HG03139 (cell line): ENCODE measurements around the gene ZNRF3.

Experiments used
- ATAC-seq: cut with Tn5 transposase; IDR thresholded peaks from one replicate; pipeline ENCODE4 v1.9.1; 2021; ENCODE audit not compliant: unreplicated experiment

Gene ZNRF3

DNA sequence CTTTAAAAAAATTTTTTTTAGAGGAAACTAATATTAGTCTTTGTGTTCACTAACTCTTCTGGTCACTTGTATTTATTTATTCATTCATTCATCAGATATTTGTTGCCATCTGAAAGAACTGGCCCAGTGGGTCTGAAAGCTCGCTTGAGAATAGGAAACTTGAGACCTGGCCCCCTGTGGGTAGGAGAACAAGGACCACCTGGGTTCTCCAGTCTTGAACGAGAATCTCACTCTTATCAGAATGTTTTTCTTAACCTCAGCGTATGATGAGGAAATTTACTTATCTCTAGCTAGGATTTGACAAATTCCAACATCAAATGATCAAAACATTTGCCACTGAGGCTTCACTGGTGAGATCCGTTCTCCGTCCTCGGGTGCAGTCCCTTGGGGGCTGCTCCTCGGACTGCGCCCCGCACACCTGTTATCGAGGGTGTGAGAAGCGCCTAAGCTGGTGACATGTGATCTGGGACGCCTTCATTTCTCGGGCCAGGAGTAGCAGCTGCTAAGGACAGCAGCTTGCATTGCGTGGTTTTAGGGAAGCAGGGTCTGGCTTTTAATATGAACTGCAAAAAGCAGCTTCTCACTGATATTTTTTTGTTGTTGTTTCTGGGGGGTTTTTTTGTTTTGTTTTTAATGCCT lies 171.9 kb downstream of the ZNRF3 start:
- ATAC-seq: no peak

DNA sequence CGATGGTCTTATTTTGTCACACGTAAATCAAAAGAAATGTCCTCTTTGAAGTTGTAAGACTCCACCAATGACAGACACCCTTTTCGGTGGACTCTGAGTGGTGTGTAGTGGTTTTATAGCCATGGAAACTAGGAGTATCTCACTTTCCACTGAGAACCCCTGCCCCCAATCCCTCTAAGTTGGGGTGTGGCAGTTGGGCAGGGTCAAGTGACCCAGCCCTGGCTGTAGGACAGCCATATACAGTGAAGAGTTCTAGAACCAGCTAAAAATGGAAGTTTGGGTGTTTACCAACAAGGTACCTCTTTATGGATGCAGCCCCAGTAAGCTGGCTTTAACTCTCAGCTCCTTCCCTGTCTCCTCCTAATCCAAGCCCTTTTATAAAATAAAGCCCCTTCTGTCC lies 173.1 kb downstream of the ZNRF3 start:
- no peak for ATAC-seq

DNA sequence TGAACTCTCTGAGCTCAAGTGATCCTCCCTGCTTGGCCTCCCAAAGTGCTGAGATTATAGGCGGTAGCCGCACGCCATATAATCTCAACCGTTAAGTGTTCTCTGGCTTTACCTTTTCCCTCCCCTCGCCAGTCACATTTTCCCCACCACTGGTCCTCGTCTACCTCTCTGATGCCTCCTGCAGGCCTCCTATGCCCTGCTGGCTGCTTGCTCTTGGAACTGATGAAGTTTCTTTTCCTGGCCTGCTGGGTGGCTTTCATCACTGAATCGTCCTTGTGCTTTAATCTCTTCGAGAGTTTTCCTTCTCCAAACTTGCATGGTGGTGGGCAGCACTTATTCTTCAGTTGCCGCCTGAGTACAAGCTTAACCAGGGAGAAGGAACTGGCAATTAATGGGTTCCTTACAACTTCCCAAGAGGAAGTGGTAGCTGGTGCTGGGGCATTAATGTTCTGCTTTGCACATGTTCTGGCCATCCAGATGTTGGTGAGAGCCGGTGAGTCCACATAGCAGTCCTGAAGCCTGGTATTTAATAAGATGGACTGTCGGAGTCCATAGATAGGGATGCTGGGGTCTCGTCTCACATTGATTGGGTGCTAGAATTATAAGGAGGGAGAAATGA lies 177.0 kb downstream of the ZNRF3 start:
- ATAC-seq: no peak

DNA sequence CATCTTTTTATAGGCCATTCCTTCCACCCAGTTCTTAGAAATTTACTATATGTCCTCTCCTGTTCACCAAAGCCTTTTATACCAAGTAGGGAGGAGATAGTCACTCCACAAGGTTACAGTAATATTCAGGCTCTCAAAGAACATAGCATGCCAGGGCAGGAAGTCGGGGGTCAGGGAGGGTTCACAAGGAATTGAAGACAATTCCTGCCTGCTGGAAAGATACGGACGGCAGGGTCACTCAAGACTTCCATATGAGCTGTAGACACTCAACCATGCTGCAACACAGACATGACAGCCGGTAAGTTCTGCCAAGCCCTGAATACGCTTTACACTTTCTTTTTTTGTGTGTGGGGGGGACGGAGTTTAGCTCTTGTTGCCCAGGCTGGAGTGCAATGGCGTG lies 177.6 kb downstream of the ZNRF3 start:
- ATAC-seq: no peak

DNA sequence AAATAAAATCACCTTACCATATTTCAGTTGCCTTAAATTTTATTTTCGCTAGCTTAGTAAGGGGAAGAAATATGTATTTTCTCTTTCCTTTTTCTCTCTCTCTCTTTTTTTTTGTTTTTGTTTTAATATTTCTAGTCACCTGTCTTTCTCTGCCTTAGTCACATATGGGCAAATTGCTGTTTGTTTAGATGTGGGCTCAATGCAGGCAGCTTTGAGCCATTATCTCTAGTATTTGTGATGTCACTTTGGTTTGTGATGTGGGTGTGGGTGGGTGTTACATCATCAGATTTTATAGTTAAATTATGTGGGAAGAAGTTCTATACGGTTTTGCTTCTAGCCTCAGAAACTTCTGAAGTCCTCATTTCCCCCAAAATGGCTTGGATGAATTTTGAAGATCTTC lies 178.4 kb downstream of the ZNRF3 start, which contains the start of gene C22orf31:
Gene C22orf31, minus strand, starts transcription at position 59 of the 400 bp plus-strand sequence. Its CDS starts 39 bp downstream, at position 20.
- ATAC-seq: no peak

DNA sequence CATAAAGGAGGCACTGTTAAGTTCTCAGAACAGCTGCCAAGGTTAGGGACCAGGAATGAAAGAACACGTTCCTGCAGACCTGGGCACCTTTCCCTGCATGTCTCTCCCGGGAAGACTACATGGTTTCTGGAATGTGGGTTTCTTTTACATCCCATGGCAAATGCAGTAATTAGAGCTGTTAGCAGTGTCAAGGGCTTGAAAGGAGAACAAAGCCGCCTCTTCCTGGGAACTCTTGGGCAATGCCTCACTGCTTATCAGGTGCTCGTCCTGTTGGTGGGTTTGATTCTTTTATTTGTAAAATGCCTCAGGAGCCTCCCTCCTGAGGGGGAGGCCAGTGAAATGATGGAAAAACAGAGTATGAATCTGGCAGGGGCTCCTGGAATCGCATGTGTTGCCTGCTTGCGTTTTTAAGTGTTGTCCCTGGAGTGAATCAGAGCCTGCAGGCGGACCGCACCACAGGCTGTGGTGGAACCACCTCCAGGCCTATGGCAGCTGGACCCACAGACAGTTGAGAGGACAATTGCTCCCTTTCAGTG lies 179.0 kb downstream of the ZNRF3 start:
- no peak for ATAC-seq

DNA sequence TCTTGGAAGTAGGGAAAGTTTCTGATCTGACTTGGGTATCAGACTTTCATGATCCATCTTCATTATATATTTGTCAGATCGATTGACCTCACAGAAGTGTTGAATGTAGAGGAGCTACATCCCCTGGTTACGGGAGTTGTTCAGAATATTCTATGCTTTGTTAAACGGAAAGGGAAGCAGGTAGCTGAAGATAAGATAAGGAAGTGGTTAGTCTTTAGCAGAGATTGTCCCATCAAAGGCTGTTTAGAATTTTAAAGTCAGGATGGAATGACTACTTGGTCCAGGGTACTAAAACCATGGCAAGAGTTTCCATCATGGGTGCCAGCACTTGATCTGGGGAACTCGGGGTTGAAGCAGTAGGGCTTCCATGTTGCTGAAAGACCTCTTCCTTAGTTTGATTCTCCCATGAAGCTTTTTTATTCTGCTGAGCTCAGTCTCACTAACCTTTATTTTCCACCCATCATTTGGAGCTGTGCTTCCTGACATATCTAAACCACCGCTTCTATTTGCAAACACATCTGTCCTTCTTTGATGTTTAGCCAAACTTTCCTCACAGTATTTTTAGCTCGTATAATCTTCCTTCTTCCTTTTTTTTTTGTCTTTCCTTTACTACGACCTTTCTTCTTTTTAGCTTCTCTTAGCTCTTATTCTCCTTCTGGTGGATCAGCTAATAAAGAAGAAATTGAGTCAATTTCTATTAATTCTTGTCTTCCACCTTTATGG lies 182.3 kb downstream of the ZNRF3 start:
- no peak for ATAC-seq

DNA sequence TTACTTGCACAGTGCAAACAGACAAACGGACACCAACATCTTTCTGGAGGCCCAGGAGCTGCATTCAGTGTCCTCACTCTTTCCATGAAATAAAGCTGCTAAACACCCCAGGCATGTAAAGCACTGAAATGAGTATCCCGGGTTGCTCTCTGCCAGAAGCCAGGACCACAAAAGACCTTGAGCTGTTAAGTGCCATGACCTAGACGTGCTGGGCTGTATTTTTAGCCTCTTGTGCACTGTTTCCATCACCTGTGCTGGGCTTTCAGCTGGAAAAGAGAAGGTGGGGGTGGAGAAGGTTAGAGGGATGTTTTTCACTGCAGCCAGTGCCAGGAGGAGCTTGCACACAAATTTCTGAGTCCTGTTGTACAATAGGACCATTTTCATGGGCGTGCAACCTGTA lies 186.1 kb downstream of the ZNRF3 start:
- no peak for ATAC-seq

DNA sequence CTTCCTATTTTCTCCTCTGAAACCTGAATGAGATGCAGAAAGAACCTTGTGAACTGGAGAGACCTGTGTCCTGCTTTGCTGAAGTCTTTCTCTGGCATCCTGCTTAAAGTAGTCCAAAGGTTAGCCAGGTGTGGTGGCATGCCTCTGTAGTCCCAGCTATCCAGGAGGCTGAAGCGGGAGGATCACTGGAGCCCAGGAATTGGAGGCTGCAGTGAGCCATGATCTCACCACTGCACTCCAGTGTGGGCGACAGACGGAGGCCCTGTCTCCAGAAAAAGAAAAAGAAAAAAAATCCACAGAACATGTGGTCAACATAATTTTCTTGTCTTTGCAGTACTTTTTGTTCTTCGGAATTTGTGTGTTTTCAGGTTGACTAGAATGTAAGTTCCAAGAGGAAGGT lies 187.1 kb downstream of the ZNRF3 start:
- ATAC-seq: no peak

DNA sequence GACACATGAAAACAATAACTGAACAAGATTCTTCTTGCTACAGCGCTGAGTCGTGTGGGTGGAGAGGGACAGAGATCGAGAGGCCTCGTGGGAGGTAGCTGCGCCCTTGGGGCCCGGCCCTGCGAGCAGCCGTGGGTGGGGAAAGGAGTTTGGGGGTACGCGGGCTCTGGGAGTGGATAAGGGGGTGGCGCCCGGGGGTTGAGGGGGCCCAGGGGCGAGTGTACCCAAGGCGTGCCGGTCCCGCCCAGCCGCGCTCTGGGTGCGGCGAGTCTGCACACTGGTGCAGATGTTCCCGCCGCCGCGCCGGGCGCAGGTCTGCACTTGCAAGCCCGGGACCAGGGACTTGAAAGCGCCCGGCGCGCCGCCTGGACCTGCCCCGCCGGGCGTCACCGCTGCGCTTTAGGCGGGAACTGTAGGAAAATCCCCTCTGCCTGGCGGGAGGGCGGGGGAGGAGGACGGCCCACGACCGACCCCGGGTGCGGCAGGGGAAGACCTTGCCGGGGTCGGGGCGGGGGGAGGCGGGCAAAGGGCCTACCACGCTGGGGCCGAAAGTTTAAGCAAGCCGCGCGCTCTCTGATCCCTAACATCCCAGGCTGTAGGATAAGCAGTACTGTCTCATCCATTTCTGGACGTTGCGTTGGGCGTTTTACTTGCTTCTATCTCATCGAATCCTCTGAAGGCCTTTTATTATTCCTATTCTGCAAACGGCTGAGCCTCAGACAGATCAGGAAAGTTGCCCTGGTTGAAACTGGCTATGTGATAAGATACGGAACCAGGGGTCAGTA lies 188.1 kb downstream of the ZNRF3 start:
- no peak for ATAC-seq

DNA sequence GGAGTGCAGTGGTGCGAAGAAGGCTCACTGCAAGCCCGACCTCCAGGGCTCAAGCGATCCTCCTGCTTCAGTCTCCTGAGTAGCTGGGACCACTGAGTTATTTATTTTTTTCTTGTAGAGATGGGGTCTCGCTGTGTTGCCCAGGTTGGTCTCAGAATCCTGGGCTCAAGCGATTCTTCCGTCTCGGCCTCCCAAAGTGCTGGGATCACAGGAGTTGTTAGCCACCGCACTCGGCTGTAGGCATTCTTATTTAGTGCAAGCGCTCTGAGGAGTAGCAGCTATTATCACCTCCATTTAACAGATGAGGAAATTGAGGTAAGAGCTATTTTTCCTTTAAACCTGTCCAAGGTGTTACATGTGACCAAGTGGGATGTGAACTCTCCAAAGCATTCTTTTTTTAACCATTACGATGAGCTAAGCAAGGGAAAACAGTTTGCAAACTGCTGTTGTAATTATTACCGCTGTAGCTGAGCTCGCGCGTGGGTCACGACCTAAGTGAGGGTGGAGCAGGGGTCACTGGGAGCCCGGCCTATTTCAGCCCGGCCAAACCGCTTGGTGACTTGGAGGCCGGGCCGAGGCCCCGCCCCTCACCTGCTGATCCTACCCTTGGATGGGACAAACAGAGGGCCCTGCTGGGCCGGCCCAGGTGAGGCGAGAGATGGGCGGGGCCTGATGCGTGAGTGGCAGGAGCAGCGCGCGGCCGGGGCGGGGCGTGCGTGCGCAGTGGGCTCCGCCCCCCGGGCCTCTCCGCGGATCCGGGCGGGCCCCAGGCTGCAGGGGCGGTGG lies 189.0 kb downstream of the ZNRF3 start:
- ATAC-seq: peak; percentile 86

DNA sequence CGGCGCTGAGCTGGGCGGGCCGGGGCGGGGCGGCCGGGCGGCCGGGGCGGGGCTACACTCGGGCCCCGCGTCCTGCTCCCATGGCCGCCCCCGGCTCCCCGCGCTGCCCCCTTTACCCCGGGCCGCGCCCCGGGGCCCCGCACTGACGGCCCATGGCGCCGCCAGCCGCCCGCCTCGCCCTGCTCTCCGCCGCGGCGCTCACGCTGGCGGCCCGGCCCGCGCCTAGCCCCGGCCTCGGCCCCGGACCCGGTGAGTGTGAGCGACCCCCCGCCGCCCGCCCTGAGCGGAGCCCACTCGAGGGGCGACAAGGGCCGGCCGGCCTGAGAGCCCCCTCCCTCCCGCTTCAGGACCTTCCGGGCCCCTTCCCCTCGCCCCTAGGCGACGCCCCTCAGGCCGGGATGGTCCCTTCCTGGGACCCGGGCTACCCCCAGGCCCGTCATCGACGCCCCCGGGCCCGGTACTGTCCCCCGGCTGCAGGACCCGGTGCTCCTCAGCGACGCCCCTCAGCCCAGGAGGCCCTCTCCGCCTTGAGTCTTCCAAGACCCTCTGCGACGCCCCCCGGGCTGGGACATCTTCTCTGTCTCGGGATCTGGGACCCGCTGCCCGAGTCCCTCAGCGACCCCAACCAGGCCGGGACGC lies 189.7 kb downstream of the ZNRF3 start, which contains the start of gene KREMEN1:
Gene KREMEN1, plus strand, starts transcription at position 57 of the 639 bp plus-strand sequence. Its CDS starts 96 bp downstream, at position 153.
- ATAC-seq: no peak

DNA sequence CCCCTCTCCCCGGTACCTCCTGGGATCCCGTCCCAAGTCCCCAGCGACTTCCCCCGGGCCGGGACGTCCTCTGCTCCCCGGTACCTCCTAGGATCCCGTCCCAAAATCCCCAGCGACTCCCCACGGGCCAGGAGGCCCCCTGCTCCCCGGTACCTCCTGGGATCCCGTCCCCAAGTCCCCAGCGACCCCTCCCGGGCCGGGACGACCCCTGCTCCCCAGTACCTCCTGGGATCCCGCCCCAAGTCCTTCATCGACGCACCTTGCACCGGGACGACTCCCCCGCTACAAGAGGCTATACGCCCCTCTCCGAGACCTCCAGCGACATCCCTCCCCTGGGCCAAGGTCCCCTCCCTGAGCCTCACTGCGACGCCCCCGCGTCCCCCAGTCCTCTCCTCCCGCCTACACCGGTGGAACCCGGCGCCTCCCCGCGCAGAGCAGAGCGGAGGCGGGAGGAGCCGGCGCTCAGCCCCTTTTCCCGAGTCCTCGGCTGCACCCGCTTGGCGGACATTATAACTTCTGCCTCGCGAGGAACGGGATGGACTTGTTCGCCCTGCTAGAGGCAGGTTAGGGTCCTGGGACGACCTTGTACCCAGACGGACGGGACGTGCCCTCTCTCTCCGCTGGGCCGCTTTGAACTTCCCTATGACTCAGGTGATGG lies 190.4 kb downstream of the ZNRF3 start:
- ATAC-seq: no peak

DNA sequence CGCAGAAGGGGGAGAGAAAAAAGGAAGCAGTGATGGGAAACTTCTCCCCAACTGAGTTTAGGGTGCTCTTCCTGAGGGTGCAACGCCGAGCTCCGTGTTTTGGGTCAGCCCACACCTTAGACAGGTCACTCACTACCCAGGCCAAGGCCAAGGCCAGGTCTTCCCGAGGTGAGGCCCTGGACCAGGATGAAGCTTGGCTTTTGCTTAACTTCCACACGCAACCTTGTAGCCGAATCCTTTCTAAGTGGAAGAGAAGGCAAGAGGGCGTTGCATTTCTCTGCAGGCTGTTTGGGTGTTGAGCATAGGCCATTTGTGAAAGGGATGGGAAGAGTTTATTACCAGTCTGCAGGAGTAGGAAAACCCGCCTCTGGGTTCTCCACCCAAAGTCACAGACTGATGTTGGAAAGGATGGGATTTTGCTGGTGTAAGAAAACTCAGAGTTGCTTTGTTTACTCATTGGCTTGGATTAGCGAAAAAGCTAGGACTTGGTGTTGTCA lies 191.0 kb downstream of the ZNRF3 start:
- ATAC-seq: no peak

DNA sequence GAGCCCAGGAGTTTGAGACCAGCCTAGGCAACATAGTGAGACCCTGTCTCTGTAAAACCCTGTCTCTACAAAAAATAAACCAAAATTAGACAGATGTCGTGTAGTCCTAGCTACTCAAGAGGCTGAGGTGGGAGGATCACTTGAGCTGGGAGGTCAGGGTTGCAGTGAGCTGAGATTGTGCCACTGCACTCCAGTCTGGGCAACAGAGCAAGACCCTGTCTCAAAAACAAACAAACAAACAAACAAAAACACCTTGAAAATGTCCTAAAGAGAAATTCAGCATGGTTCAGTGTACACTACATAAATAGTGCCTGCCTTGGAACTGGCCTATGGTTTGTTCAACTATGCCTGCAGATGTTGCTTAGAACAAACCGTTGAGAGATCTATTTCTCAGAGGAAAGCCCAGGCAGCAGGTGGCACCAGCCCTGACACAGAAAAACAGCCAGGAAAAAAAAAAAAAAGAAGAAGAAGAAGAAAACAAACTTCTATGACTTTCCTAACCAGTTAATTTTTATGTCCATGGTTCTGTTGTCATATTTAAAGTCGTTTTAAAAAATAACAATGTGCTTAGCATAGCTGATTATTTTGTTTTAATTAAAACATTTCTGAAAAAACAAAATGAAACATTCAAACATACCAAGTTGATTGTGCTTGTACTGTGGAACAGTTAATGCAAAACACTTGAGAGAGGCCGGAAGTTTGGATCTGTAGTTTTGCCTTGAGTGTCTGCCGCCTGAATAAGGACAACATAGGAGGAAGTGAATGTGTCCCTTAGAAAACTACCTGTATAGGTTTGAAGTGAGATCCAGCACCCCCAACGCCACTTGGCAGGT lies 194.9 kb downstream of the ZNRF3 start:
- no peak for ATAC-seq

DNA sequence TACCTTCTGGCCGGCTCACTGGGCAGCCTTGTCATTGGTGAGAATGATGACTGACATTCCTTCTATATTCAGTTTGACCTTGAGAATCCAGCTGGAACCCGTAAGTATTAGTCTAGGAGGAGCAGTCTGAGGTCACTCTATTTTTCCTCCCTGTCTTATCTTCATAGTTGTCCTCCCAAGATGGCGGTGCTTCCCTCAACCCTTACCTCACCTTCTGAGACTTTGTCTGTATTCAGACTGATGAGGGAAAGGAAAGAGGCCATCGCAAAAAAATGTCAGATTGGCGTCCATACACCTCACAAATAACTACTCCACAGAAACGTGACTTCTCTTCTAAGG lies 195.5 kb downstream of the ZNRF3 start:
- ATAC-seq: no peak

DNA sequence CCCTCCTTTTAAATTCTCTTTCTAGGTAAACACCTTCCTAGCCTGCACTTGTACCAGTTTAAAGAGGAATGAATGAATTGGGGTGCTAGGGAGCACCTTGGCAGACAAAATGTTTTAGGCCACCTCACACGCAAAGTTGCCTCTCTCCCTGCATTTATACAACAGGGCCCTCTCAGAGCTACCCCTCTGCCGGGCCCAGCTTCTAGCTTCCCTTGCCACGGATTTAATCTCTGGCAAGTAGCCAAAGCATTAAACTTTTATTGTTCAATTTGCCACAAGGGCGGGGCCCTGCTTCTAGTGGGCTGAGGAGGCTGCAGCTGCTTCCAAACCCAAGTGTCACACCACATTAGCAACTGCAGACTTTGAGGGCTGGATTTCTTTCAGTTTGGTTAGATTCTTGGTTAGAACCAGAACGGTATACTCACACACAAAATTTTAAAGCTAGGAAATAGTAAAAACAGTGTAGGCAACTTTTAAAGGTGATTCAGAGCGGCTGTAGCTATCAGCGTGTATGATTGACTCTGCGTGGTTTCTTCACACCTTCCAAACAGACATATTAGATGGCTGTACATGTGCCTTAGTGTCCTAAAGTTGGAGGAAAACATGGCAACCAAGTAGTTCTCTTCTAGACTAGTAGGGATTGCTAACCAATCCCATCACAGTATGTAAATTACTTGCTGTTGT lies 196.0 kb downstream of the ZNRF3 start:
- ATAC-seq: no peak
